Head of caudate nucleus (tissue), 42 donors: ENCODE measurements around the gene AOAH.
"Not testable (repeated sequence)": the region's sequence is repeated elsewhere in the genome, so short reads cannot be mapped to it uniquely, and the experiment has no call there.

ENCODE experiments used
- DNase-seq, 42 donors: peaks; one replicate each; pipeline versions ENCODE4 v3.0.0 to v3.0.0-alpha.2; 2020 to 2021; ENCODE audit warnings: mixed read lengths in 7 of 42
- intact Hi-C: fragments of 100-400 bp; cut with DNase I; formaldehyde crosslinking; loops from one replicate; pipeline ENCODE4 v1.15.0; 2022

The AOAH gene

GRCh38 chr7:36710186-36710791 is 14.0 kb downstream of the AOAH start:
- no peak for DNase-seq
- intact Hi-C loops = no loop called here

- intact Hi-C loops = no loop called here
- no peak for DNase-seq
Measured at GRCh38 chr7:36708767-36709166, 15.5 kb downstream of the AOAH start.

- intact Hi-C loops = no loop called here
- DNase-seq = no peak
Measured at GRCh38 chr7:36707898-36708297, 16.4 kb downstream of the AOAH start.

GRCh38 chr7:36707465-36707864 is 16.8 kb downstream of the AOAH start:
- no peak for DNase-seq
- intact Hi-C loops = no loop called here

GRCh38 chr7:36703860-36704259 is 20.4 kb downstream of the AOAH start:
- intact Hi-C loops, DNase-seq: not testable (repeated sequence)

- intact Hi-C loops = no loop called here
- no peak for DNase-seq
Measured at GRCh38 chr7:36692456-36692855, 31.8 kb downstream of the AOAH start.

GRCh38 chr7:36691983-36692382 is 32.3 kb downstream of the AOAH start:
- intact Hi-C loops = no loop called here

GRCh38 chr7:36690514-36691187 is 33.6 kb downstream of the AOAH start:
- intact Hi-C loops = no loop called here
- DNase-seq = no peak

More at GRCh38 chr7:36691983-36692382, 32.3 kb downstream of the AOAH start:
- DNase-seq = no peak

GRCh38 chr7:36690041-36690440 is 34.3 kb downstream of the AOAH start:
- intact Hi-C loops = no loop called here
- DNase-seq = no peak

GRCh38 chr7:36686499-36686898 is 37.8 kb downstream of the AOAH start:
- intact Hi-C loops = no loop called here
- DNase-seq = peak in 3 of 42 donors; percentile 12 to 38 (median 15)

- intact Hi-C loops = no loop called here
- no peak for DNase-seq
Measured at GRCh38 chr7:36684954-36685353, 39.3 kb downstream of the AOAH start.

GRCh38 chr7:36683695-36684357 is 40.5 kb downstream of the AOAH start:
- intact Hi-C loops = no loop called here
- DNase-seq = no peak

GRCh38 chr7:36683111-36683510 is 41.2 kb downstream of the AOAH start:
- intact Hi-C loops = no loop called here

GRCh38 chr7:36682102-36682501 is 42.2 kb downstream of the AOAH start:
- no peak for DNase-seq
- intact Hi-C loops = no loop called here

More at GRCh38 chr7:36683111-36683510, 41.2 kb downstream of the AOAH start:
- no peak for DNase-seq

GRCh38 chr7:36677769-36678437 is 46.4 kb downstream of the AOAH start:
- intact Hi-C loops = no loop called here
- DNase-seq = no peak

GRCh38 chr7:36673703-36674102 is 50.6 kb downstream of the AOAH start:
- DNase-seq = no peak
- intact Hi-C loops = loop anchor here (5.0 kb wide), 1 partner anchor 186 kb away; no protein-coding TSS in a partner anchor

GRCh38 chr7:36671432-36671829 is 52.9 kb downstream of the AOAH start:
- no peak for DNase-seq
- intact Hi-C loops = loop anchor here (5.0 kb wide), 1 partner anchor 184 kb away; no protein-coding TSS in a partner anchor

- intact Hi-C loops = loop anchor here (5.0 kb wide), 1 partner anchor 184 kb away; no protein-coding TSS in a partner anchor
- peak in 41 of 42 donors; percentile 25 to 89 (median 72) for DNase-seq
Measured at GRCh38 chr7:36670585-36671431, 53.5 kb downstream of the AOAH start.

- intact Hi-C loops = no loop called here
- DNase-seq = no peak
Measured at GRCh38 chr7:36668750-36669149, 55.5 kb downstream of the AOAH start.
